IPS-11a (cell line): ENCODE data around the gene BTBD6.

ENCODE experiments used
- H3K4me3 ChIP-seq: one replicate; pipeline ENCODE4 v1.5.1; 2013; ENCODE audit warnings: low read depth, low read length, control low read depth

Gene BTBD6

GRCh38 chr14:105248368-105249181 is at the start of gene BTBD6:
Gene BTBD6 (plus strand): TSS chr14:105248533. CDS start chr14:105248712, 179 bp downstream.
- H3K4me3 ChIP-seq: peak within 1 kb of the TSS; percentile 58

- H3K4me3 ChIP-seq: no peak overlapping the region
Observed at GRCh38 chr14:105198588-105198987, 49.7 kb upstream of the BTBD6 start.

GRCh38 chr14:105199093-105199492 is 49.2 kb upstream of the BTBD6 start:
- H3K4me3 ChIP-seq: no peak overlapping the region

GRCh38 chr14:105200074-105200473 is 48.3 kb upstream of the BTBD6 start:
- no peak overlapping the region for H3K4me3 ChIP-seq

- no peak overlapping the region for H3K4me3 ChIP-seq
Observed at GRCh38 chr14:105200641-105201040, 47.7 kb upstream of the BTBD6 start.

GRCh38 chr14:105201156-105201924 is 47.0 kb upstream of the BTBD6 start:
- H3K4me3 ChIP-seq: no peak overlapping the region

GRCh38 chr14:105201925-105202513 is 46.3 kb upstream of the BTBD6 start:
- no peak overlapping the region for H3K4me3 ChIP-seq

- H3K4me3 ChIP-seq: no peak overlapping the region
Observed at GRCh38 chr14:105203057-105203531, 45.2 kb upstream of the BTBD6 start.

- H3K4me3 ChIP-seq: no peak overlapping the region
Observed at GRCh38 chr14:105203701-105204100, 44.6 kb upstream of the BTBD6 start.

- no peak overlapping the region for H3K4me3 ChIP-seq
Observed at GRCh38 chr14:105204206-105204930, 44.0 kb upstream of the BTBD6 start.

GRCh38 chr14:105204931-105205672 is 43.2 kb upstream of the BTBD6 start:
- H3K4me3 ChIP-seq: no peak overlapping the region

GRCh38 chr14:105205673-105206208 is 42.6 kb upstream of the BTBD6 start:
- H3K4me3 ChIP-seq: no peak overlapping the region

GRCh38 chr14:105206873-105207272 is 41.5 kb upstream of the BTBD6 start:
- no peak overlapping the region for H3K4me3 ChIP-seq

GRCh38 chr14:105207460-105207901 is 40.9 kb upstream of the BTBD6 start:
- no peak overlapping the region for H3K4me3 ChIP-seq

- no peak overlapping the region for H3K4me3 ChIP-seq
Observed at GRCh38 chr14:105207996-105208737, 40.2 kb upstream of the BTBD6 start.

- H3K4me3 ChIP-seq: no peak overlapping the region
Observed at GRCh38 chr14:105208738-105209075, 39.6 kb upstream of the BTBD6 start.

- no peak overlapping the region for H3K4me3 ChIP-seq
Observed at GRCh38 chr14:105209091-105209490, 39.2 kb upstream of the BTBD6 start.

GRCh38 chr14:105209646-105210045 is 38.7 kb upstream of the BTBD6 start:
- no peak overlapping the region for H3K4me3 ChIP-seq

- no peak overlapping the region for H3K4me3 ChIP-seq
Observed at GRCh38 chr14:105210266-105211025, 37.9 kb upstream of the BTBD6 start.
